Astrocyte of the cerebellum (primary cell): ENCODE measurements around the gene OTOP3.
"Not testable (repeated sequence)": the region's sequence is repeated elsewhere in the genome, so short reads cannot be mapped to it uniquely, and the experiment has no call there.

Experiments used
- DNase-seq: peaks from one replicate; pipeline ENCODE4 v3.0.0-alpha.2; 2011; ENCODE audit warnings: low read depth
- H3K4me3 ChIP-seq: 2 replicates; pipeline ENCODE4 v1.5.1; 2011; ENCODE audit warnings: mild to moderate bottlenecking, low read depth, low read length, moderate library complexity
- in situ Hi-C: cut with HindIII; loops from 2 replicates; pipeline ENCODE4 v1.10.0; 2017; ENCODE audit warnings: low sequenced_read_pairs
- TF ChIP-seq, protein P1 (sequence below): IDR thresholded peaks from 2 replicates; pipeline ENCODE4 v1.5.1; 2012; ENCODE audit warnings: low read length, low read depth, moderate library complexity, mild to moderate bottlenecking; ENCODE audit errors: missing control alignments

Gene OTOP3

GRCh38 chr17:74977802-74978201, 42.1 kb downstream of the OTOP3 start:
- H3K4me3 ChIP-seq: no peak overlapping the region
- DNase-seq: no peak
- in situ Hi-C loops: no loop called here
- TF ChIP-seq, protein P1, sequence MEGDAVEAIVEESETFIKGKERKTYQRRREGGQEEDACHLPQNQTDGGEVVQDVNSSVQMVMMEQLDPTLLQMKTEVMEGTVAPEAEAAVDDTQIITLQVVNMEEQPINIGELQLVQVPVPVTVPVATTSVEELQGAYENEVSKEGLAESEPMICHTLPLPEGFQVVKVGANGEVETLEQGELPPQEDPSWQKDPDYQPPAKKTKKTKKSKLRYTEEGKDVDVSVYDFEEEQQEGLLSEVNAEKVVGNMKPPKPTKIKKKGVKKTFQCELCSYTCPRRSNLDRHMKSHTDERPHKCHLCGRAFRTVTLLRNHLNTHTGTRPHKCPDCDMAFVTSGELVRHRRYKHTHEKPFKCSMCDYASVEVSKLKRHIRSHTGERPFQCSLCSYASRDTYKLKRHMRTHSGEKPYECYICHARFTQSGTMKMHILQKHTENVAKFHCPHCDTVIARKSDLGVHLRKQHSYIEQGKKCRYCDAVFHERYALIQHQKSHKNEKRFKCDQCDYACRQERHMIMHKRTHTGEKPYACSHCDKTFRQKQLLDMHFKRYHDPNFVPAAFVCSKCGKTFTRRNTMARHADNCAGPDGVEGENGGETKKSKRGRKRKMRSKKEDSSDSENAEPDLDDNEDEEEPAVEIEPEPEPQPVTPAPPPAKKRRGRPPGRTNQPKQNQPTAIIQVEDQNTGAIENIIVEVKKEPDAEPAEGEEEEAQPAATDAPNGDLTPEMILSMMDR: no peak

- TF ChIP-seq, protein P1: no peak
- no peak for DNase-seq
- H3K4me3 ChIP-seq: no peak overlapping the region
- in situ Hi-C loops: no loop called here
Measured at GRCh38 chr17:74978240-74978639, 42.5 kb downstream of the OTOP3 start.

DNA sequence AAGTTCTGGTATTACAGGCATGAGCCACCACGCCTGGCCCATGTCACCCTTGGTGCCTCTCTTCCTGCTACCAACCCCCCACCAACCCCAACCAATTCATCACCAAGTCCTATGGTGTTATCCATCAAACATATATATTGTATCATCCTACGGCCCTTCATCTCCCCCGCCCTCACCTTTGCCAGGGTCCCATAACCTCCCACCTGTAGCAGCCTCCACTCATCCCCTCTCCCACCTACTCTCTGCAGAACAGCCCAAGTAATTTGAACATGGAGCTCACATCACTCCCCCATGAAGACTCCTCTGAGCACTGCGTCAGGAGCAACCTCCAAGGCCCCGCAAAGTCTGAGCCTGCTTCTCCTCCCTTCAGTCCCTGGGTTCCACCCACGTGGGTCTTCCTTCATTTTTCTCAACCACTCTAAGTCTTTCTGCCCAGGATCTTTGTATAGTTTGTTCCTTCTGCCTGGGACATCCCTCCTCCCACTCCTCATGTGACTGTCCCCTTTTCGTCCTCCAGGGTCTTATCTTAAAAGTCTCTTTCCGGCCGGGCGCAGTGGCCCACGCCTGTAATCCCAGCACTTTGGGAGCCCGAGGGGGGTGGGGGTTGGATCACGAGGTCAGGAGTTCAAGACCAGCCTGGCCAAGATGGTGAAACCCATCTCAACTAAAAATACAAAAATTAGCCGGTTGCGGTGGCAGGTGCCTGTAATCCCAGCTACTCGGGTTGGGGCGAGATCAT, 43.9 kb downstream of the OTOP3 start:
- no peak overlapping the region for H3K4me3 ChIP-seq
- in situ Hi-C loops: no loop called here
- DNase-seq: no peak
- TF ChIP-seq, protein P1: no peak

GRCh38 chr17:74981318-74981978, 45.8 kb downstream of the OTOP3 start:
- no peak for DNase-seq
- TF ChIP-seq, protein P1: no peak
- H3K4me3 ChIP-seq: peak overlapping the region; percentile 69
- in situ Hi-C loops: no loop called here

DNA sequence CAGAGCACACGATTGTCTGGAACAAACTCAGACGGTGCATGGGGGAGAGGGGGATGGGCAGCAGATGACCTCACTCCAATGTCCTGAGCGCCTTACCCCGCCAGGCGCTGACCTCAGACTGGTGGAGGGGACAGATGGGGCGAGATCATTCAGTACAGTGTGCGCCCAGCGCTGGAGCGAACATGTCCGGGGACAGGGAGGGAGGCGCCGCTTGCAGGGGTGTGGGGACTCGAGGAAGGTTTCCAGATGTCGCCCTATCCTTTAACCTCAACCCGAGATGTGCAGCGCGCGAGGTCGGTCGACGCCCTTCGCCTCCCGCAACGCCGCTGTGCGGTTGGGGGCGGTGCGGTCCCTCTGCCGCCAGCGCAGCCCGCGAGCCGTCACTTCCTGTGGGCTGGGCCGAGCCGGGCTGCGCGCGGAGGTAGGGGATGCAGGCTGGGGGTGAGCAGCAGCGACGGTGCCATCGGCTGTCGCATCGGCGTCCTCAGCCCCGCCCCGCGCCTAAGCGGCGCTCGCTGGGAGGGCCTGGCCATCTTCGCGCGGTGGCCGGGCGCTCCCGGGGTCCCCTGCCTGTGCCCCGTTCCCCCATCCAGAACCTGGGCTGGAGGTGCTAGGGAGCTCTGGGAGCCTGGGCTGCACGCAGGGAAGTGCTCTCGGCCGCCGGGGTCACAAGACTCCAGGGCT, 46.4 kb downstream of the OTOP3 start:
- DNase-seq: no peak
- in situ Hi-C loops: no loop called here
- peak overlapping the region; percentile 69 for H3K4me3 ChIP-seq
- TF ChIP-seq, protein P1: no peak

DNA sequence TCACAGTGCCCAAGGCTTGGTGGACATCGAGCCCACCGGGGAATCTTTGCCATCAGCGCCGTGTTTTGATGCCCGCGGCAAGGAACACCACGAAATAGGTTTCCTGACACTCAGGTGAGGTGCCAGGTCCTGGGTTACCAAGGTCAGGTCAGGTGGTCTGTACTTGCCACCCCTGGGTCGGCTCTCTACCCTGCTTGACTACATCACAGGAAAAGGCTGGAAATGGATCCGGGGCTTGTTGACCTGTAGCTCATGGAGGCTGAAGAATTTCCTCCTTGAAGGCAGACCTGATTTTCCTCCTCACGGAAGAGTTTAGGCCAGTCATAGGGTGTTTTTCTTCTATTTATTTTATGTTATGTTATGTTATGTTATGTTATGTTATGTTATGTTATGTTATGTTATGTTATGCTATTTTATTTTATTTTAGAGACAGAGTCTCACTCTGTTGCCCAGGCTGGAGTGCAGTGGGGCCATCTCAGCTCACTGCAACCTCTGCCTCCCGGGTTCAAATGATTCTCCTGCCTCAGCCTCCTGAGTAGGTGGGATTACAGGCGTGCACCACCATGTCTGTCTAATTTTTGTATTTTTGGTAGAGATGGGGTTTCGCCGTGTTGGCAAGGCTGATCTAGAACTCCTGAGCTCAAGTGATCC, 47.1 kb downstream of the OTOP3 start:
- DNase-seq: not testable (repeated sequence)

More for the DNA sequence above, 47.1 kb downstream of the OTOP3 start:
- in situ Hi-C loops: not testable (repeated sequence)
- peak overlapping the region; percentile 69 for H3K4me3 ChIP-seq
